Adipose tissue (tissue), 3 donors: Measurements from ENCODE around the gene INSRR. TPM values are rescaled to one million over a fixed set of nuclear protein-coding genes. Genes with fewer than 3 reads are reported as not detected.

Experiments
- H3K27ac ChIP-seq: one replicate; pipeline ENCODE4 v1.5.1; 2013; ENCODE audit warnings: low read depth, low read length
- WGBS, 3 donors: extraction: QIAGEN DNeasy Blood & Tissue Kit; methylation state at CpG; one replicate each; pipeline ENCODE4 v1.1.7; 2013; 5-methylcytosine and 5-hydroxymethylcytosine counted together
- polyA plus RNA-seq, 3 donors: library from polyadenylated mRNA; stranded (reverse); fragments of 200-250 nt; gene quantifications; one replicate each; pipeline ENCODE4 v1.2.3, GENCODE V29; 2013
- donor health status: healthy with polysubstance abuse.
- donor health status: Bipolar disorder and iron deficiency.
- donor health status: healthy.

INSRR gene
- polyA plus RNA-seq, 3 donors = 0.07 to 0.39 (median 0.11) TPM

- H3K27ac ChIP-seq = no peak overlapping the region
- WGBS, 3 donors = 1% methylated on average over 29 to 35 of the region's 35 CpGs
These were observed 1.3 kb upstream of the INSRR start for GRCh38 chr1:156860113-156860627.

- WGBS, 3 donors = 2% methylated on average over 30 to 33 of the region's 33 CpGs
- no peak overlapping the region for H3K27ac ChIP-seq
These were observed 701 bp upstream of the INSRR start for GRCh38 chr1:156859523-156860112.

GRCh38 chr1:156858555-156858956 is 361 bp downstream of the INSRR start:
- 20 to 35% (median 29%) methylated on average over 5 of the region's 5 CpGs for WGBS, 3 donors
- no peak overlapping the region for H3K27ac ChIP-seq

GRCh38 chr1:156857532-156857931 is 1.4 kb downstream of the INSRR start:
- no peak overlapping the region for H3K27ac ChIP-seq
- WGBS, 3 donors = 65 to 68% (median 67%) methylated on average over 3 of the region's 3 CpGs

GRCh38 chr1:156856282-156856785 is 2.6 kb downstream of the INSRR start:
- WGBS, 3 donors = 73 to 92% (median 82%) methylated on average over 3 of the region's 3 CpGs
- no peak overlapping the region for H3K27ac ChIP-seq

DNA sequence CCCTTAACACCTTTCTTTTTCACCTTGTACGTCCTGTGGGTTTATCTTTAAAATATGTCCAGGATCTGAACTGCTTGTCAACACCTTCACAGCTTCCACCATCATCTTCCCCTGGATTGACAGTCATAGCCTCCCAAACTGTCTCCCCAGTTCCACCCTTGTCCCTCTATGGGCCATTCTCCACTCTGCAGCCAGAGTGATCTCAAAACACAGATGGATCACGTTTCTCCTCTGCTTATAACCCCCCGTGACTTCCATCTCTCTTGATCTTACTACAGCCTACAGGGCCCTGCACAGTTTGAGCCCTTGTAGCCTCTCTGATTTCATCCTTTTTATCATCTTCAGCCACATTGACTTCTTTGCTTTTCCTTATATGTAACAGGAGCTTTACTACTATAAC is 4.3 kb downstream of the INSRR start:
- 68 to 70% (median 70%) methylated on average over 3 of the region's 3 CpGs for WGBS, 3 donors
- H3K27ac ChIP-seq = no peak overlapping the region

GRCh38 chr1:156853761-156854160 is 5.2 kb downstream of the INSRR start:
- WGBS, 3 donors = 92 to 98% (median 95%) methylated on average over 19 of the region's 19 CpGs
- H3K27ac ChIP-seq = no peak overlapping the region

GRCh38 chr1:156852418-156852874 is 6.5 kb downstream of the INSRR start:
- H3K27ac ChIP-seq = no peak overlapping the region
- 30 to 50% (median 47%) methylated on average over 9 of the region's 9 CpGs for WGBS, 3 donors

GRCh38 chr1:156851779-156852417 is 7.0 kb downstream of the INSRR start:
- no peak overlapping the region for H3K27ac ChIP-seq
- 39 to 86% (median 77%) methylated on average over 17 of the region's 17 CpGs for WGBS, 3 donors

DNA sequence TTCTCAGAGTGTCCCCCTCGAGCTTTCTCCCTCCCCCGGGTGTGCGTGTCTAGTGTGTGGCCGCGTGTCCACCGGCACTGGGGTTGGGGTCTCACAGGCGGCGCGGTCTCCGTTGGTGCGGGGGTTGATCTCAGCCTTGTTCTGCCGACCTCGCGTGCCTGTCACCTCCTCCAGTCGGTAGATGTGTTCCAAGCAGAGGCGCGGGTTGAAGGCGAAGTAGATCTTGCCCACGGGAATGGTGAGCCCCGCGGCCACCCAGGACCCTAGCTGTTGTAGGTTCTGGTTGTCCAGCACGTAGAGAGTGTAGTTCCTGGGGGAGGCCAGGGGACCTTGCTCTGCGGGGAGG is 9.8 kb downstream of the INSRR start:
- 27 to 60% (median 39%) methylated on average over 21 to 23 of the region's 23 CpGs for WGBS, 3 donors

GRCh38 chr1:156848461-156849150 is 10.3 kb downstream of the INSRR start:
- 12 to 30% (median 20%) methylated on average over 36 of the region's 36 CpGs for WGBS, 3 donors
- no peak overlapping the region for H3K27ac ChIP-seq

More for the DNA sequence above, 9.8 kb downstream of the INSRR start:
- H3K27ac ChIP-seq = no peak overlapping the region

GRCh38 chr1:156847591-156848460 is 11.1 kb downstream of the INSRR start:
- H3K27ac ChIP-seq = no peak overlapping the region
- WGBS, 3 donors = 73 to 85% (median 74%) methylated on average over 7 of the region's 7 CpGs

DNA sequence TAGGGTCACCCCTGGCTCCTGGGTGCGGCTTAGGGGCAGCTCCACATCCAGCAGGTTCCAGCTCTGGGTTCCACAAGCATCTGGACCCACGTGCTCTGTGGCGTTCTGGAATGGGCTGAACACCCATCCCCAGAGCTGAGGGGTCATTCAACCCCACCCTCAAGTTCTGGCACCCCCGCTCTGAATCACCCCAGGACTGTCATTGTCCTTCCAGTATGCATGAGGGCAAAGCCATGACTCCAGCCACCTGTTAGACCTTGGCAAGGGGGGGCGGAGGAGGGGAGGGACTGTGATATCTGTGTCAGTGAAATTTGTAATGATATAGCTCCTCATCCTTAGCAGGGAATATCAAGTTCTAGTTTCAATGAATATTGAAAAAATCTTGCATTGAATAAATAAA is 12.3 kb downstream of the INSRR start:
- 87 to 95% (median 89%) methylated on average over 5 of the region's 5 CpGs for WGBS, 3 donors
- no peak overlapping the region for H3K27ac ChIP-seq

GRCh38 chr1:156845953-156846545 is 12.9 kb downstream of the INSRR start:
- 50 to 65% (median 55%) methylated on average over 18 of the region's 18 CpGs for WGBS, 3 donors
- no peak overlapping the region for H3K27ac ChIP-seq

- 9 to 22% (median 11%) methylated on average over 68 to 69 of the region's 69 CpGs for WGBS, 3 donors
- H3K27ac ChIP-seq = no peak overlapping the region
These were observed 13.6 kb downstream of the INSRR start for GRCh38 chr1:156845055-156845952.

- no peak overlapping the region for H3K27ac ChIP-seq
- 23 to 35% (median 33%) methylated on average over 14 of the region's 14 CpGs for WGBS, 3 donors
These were observed 14.3 kb downstream of the INSRR start for GRCh38 chr1:156844638-156845037.

DNA sequence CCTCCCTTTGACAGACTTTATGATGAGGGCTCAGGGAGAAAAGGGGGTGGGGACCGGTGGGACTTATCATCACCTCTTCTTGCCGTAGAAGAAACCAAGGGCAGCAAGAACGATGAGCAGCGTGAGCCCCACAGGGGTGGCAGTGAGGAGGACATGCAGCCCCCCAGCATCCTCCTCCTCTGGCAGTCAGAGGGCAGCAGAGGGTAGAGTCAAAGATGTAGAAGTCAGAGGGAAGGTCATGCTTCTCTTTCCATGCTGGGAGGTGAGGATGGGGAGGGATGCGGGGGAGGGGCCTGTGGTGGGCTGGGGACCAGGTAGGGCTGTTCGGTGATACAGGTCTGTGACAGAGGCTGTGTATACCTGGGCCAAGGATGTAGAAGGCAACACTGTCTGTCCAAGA is 14.8 kb downstream of the INSRR start:
- 47 to 63% (median 54%) methylated on average over 6 of the region's 6 CpGs for WGBS, 3 donors
- no peak overlapping the region for H3K27ac ChIP-seq
